ENCODE measurements around the gene GRK3.
A peak's percentile ranks its signal among the peaks of the same experiment; 100 is the strongest.
"Not testable (repeated sequence)": the region's sequence is repeated elsewhere in the genome, so short reads cannot be mapped to it uniquely, and the experiment has no call there.

The GRK3 gene

GRCh38 chr22:25564320-25564978 is at the start of gene GRK3:
Gene GRK3 (plus strand): TSS chr22:25564675. CDS start chr22:25565041, 366 bp downstream.
- peak; percentile 76 for DNase-seq

- no peak for DNase-seq
Measured at GRCh38 chr22:25518000-25518663, 46.3 kb upstream of the GRK3 start.

GRCh38 chr22:25525376-25525775 is 39.1 kb upstream of the GRK3 start:
- no peak for DNase-seq

- not testable (repeated sequence) for DNase-seq
Measured at GRCh38 chr22:25525804-25526584, 38.5 kb upstream of the GRK3 start.

- DNase-seq, result not testable (repeated sequence)
Measured at GRCh38 chr22:25527016-25527415, 37.5 kb upstream of the GRK3 start.

GRCh38 chr22:25528068-25528467 is 36.4 kb upstream of the GRK3 start:
- not testable (repeated sequence) for DNase-seq

- DNase-seq, result not testable (repeated sequence)
Measured at GRCh38 chr22:25529059-25529458, 35.4 kb upstream of the GRK3 start.

- DNase-seq, result not testable (repeated sequence)
Measured at GRCh38 chr22:25529541-25530137, 34.8 kb upstream of the GRK3 start.

- not testable (repeated sequence) for DNase-seq
Measured at GRCh38 chr22:25531677-25532076, 32.8 kb upstream of the GRK3 start.

GRCh38 chr22:25534724-25535123 is 29.8 kb upstream of the GRK3 start:
- no peak for DNase-seq

- DNase-seq, result no peak
Measured at GRCh38 chr22:25536589-25536988, 27.9 kb upstream of the GRK3 start.

GRCh38 chr22:25540166-25540907 is 24.1 kb upstream of the GRK3 start:
- no peak for DNase-seq

GRCh38 chr22:25540908-25541660 is 23.4 kb upstream of the GRK3 start:
- no peak for DNase-seq

GRCh38 chr22:25542191-25542590 is 22.3 kb upstream of the GRK3 start:
- DNase-seq, result no peak

GRCh38 chr22:25542720-25543402 is 21.6 kb upstream of the GRK3 start:
- DNase-seq, result no peak

GRCh38 chr22:25545146-25545545 is 19.3 kb upstream of the GRK3 start:
- no peak for DNase-seq

- no peak for DNase-seq
Measured at GRCh38 chr22:25545672-25546071, 18.8 kb upstream of the GRK3 start.

- no peak for DNase-seq
Measured at GRCh38 chr22:25546242-25546641, 18.2 kb upstream of the GRK3 start.

GRCh38 chr22:25546751-25547150 is 17.7 kb upstream of the GRK3 start:
- no peak for DNase-seq

- no peak for DNase-seq
Measured at GRCh38 chr22:25548866-25549464, 15.5 kb upstream of the GRK3 start.

GRCh38 chr22:25551396-25551795 is 13.1 kb upstream of the GRK3 start:
- DNase-seq, result no peak

Measured in CD4-positive, alpha-beta T cell treated with Interleukin-17A for 4 hours (primary cell).